ENCODE measurements around the gene MYO5B. TPM values are rescaled to one million over a fixed set of nuclear protein-coding genes. Genes with fewer than 3 reads are reported as not detected.
"Not testable (repeated sequence)": the region's sequence is repeated elsewhere in the genome, so short reads cannot be mapped to it uniquely, and the experiment has no call there.

MYO5B gene
- total RNA-seq, 2 experiments from 2014 or later, result 0.02 TPM; not detected in 1

DNA sequence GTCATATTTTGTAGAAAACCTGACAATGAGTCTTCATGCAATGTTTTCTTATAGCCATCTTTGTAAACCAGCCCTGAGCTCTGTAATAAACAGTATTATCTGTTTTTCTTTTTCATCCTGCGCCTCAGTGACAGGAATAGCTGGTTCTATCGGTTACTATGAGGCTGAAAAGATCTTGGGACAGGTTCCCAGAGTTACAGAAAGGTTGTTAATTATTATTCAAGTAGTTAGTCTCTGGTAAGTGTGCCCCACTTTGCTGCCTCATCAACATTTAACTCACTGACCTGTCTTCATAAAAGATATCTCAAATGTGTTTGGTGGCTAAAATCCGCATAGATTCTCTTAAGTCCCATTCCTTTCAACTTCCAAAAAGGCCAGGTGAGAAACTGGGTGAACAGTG lies 400.2 kb downstream of the MYO5B start:
- DNase-seq, result no peak
- Mint-ChIP-seq H3K27me3 (no peaks in the 10 kb centered on the region), H3K27ac (no peak overlapping the region), H3K4me3 (no peak overlapping the region), H3K4me1 (peaks cover 16% of the 10 kb centered on the region), H3K36me3 (peaks cover 61% of the 10 kb centered on the region), H3K9me3 (ENCODE audit: low read depth) (no peaks in the 10 kb centered on the region)
- ATAC-seq, result no peak
- CTCF ChIA-PET, result no interaction called here

DNA sequence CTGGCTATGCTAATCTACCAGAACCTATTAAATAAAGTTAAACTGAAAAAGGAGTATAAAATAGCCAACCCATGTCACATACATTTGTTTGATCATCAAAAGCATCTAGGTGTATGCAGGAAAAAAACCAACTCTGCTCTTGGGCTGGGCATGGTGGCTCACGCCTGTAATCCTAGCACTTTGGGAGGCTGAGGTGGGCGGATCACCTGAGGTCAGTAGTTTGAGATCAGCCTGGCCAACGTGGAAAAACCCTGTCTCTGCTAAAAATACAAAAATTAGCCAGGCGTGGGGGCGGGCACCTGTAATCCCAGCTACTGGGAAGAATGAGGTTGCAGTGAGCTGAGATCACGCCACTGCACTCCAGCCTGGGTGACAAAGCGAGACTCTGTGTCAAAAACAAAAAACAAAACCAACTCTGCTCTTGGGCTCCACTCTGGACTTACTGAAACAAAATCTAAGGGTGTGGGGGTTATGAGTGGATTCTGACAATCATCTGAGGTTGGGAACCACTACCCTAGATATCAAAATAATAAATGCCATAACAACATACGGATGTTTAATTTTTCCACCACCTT lies 405.3 kb downstream of the MYO5B start:
- not testable (repeated sequence) for H3K27me3 Mint-ChIP-seq; H3K4me3 Mint-ChIP-seq; H3K9me3 Mint-ChIP-seq (ENCODE audit: low read depth); ATAC-seq; DNase-seq
- Mint-ChIP-seq H3K4me1 (peaks cover 41% of the 10 kb centered on the region), H3K27ac (peak overlapping the region; percentile 81), H3K36me3 (peaks cover 64% of the 10 kb centered on the region)
- CTCF ChIA-PET, result interaction anchor here (0.7 to 1.3 kb wide), 3 partner anchors 18 to 69 kb away, joined by 3 to 5 read pairs (median 3); no protein-coding TSS in a partner anchor

DNA sequence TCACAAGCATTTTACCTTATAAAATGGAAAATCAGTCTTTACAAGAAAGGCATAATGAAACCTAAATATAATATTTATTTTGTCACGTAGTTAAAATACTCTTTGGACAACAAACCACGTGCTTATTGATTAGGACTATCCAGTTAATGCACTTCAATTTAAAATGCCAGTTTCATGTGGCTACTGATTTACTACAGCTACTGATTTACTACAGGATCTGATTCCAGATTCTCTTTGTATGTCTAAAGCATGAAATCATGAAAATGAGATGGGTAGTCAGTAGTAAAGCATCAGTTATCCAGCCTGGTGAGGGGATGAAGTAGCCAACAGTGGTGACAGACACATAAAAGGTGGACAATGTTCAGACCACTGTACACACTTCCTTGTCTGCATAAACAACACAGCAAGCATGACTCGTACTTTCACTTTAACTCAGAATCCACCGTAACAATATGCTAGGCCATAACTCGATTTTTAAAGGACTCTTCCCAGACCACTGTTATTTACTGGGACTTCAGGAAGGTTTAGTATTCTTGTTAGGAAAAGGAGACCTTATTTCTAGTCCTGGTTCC lies 406.5 kb downstream of the MYO5B start:
- ATAC-seq (peak; percentile 86), DNase-seq (no peak)
- H3K4me3 Mint-ChIP-seq, result peak overlapping the region; percentile 63
- no peaks in the 10 kb centered on the region for H3K9me3 Mint-ChIP-seq (ENCODE audit: low read depth)
- H3K27me3 Mint-ChIP-seq, result no peaks in the 10 kb centered on the region
- CTCF ChIA-PET, result interaction anchor here (0.9 to 1.3 kb wide), 2 partner anchors 33 to 71 kb away, joined by 4 to 5 read pairs; no protein-coding TSS in a partner anchor
- H3K27ac Mint-ChIP-seq, result peak overlapping the region; percentile 81
- H3K36me3 Mint-ChIP-seq, result peaks cover 67% of the 10 kb centered on the region
- peaks cover 48% of the 10 kb centered on the region for H3K4me1 Mint-ChIP-seq

DNA sequence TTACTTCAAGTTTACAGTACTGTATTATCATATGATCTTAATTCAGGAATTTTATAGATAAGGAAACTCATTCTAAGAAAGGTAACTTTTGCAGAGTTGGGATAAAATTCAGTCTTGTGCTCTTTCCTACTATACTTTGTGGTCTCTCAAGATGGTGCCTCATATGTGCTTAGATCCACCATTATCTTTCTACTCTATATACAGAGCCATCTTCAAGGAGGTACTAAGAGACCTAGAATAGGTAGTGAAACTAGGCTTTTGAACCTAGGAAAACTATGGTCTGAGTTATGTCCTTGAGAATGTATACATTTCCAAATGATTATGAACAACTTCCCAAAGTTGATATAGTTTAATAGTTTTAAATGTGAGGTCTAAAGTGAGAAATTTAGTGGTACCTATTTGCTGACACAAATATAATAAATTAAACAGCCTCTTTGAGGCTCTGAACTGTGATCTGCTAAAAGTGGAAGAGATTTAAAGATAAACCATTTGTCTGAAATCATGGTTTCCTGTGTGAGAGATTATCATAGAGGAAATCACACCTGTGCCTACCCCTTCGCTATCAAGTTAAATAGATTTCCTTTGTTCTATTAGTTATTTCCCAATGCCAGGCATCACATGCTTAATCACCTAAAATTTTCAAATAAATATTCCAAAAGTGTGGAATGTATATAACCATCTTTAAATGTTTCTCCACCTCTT lies 408.8 kb downstream of the MYO5B start:
- DNase-seq, result no peak
- H3K4me1 Mint-ChIP-seq, result peaks cover 48% of the 10 kb centered on the region
- no peaks in the 10 kb centered on the region for H3K27me3 Mint-ChIP-seq
- H3K36me3 Mint-ChIP-seq, result peaks cover 68% of the 10 kb centered on the region
- CTCF ChIA-PET, result no interaction called here
- ATAC-seq, result peak; percentile 46
- peak overlapping the region; percentile 15 for H3K27ac Mint-ChIP-seq
- no peak overlapping the region for H3K4me3 Mint-ChIP-seq
- H3K9me3 Mint-ChIP-seq (ENCODE audit: low read depth), result no peaks in the 10 kb centered on the region

DNA sequence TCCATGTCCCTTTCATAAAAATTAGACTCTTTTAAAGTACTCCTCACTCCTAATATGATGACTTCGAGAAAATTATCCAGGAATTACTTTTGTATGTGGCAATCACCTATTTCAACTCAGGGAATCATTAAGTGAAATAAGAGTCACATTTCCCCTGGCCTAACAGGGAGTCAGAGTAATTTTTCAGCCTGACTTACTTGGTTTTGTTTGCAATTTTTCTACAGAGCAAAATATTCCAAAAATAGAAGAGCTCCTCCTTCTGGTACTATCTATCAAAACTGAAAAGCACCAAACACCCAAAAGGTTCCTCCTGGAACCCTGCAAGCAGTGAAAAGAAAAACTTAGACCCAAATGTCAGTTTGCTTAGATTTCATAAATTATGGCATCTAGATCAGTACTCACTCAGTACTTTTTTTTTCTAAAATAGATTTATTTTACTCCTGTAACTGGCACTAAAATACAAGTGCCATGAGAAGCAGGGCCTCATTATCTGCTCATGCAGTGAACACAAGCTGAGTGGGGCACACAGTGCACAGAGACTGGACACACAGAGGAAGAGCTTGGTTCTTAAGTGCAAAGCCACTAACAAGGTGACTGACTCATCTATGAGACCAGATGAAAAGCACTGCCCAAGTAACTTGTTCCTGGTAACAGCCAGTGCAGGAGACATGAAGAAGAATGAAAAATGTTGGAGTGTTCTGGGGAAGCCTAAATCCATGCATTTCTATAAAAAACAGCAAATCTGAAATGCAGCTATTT lies 410.3 kb downstream of the MYO5B start:
- ATAC-seq, result no peak
- DNase-seq, result no peak
- H3K4me3 Mint-ChIP-seq, result no peak overlapping the region
- no peaks in the 10 kb centered on the region for H3K27me3 Mint-ChIP-seq
- peaks cover 45% of the 10 kb centered on the region for H3K4me1 Mint-ChIP-seq
- H3K36me3 Mint-ChIP-seq, result peaks cover 65% of the 10 kb centered on the region
- no peak overlapping the region for H3K27ac Mint-ChIP-seq
- CTCF ChIA-PET, result interaction anchor here (1.3 to 2.3 kb wide), 3 partner anchors 35 to 74 kb away, joined by 3 to 7 read pairs (median 6); no protein-coding TSS in a partner anchor
- no peaks in the 10 kb centered on the region for H3K9me3 Mint-ChIP-seq (ENCODE audit: low read depth)

DNA sequence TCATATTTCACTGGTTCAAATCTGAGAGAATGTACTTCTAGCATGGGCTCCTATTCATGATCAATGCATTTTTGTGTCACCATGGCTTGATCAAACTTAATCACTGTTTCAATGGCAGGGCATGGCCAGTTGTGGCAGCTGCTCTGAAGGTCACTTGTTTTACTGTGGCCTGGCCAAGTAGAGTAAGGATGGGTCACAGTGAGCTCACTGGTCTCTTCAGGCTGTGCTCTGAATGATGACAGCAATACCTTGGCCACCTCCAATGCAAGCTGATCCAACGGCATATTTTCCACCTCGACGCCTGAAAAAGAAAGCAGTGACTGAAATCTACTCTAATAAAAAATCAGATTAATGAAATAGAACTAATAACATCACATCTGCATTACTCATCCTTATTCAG lies 411.3 kb downstream of the MYO5B start:
- H3K9me3 Mint-ChIP-seq (ENCODE audit: low read depth); H3K4me3 Mint-ChIP-seq; DNase-seq; H3K27me3 Mint-ChIP-seq; ATAC-seq: not testable (repeated sequence)
- peak overlapping the region; percentile 46 for H3K27ac Mint-ChIP-seq
- H3K4me1 Mint-ChIP-seq, result peaks cover 38% of the 10 kb centered on the region
- CTCF ChIA-PET, result interaction anchor here (1.3 to 2.3 kb wide), 3 partner anchors 36 to 75 kb away, joined by 3 to 7 read pairs (median 6); no protein-coding TSS in a partner anchor
- peaks cover 66% of the 10 kb centered on the region for H3K36me3 Mint-ChIP-seq

DNA sequence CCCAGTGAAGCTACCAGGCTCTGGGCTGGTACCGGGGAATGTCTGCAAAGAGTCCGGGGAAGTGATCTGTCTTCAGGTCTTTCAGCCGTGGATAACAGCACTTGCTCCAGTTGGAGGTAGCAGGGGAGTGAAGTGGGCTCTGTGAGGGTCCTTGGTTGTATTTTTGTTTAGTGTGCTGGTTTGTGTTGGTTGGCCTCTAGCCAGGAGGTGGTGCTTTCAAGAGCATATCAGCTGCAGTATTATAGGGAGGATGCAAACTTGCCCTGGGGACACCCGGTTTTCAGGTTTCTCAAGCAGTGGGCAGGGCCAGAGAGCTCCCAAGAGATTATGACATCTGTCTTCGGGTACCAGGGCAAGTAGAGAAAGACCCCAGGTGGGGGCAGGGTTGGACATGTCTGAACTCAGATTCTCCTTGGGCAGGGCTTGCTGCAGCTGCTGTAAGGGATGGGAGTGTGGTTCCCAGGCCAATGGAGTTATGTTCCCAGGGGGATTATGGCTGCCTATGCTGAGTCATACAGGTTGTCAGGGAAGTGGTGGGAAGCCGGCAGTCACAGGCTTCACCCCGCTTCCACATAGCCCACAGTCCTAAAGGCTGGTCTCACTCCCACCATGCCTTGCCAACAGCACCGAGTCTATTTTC lies 416.0 kb downstream of the MYO5B start:
- DNase-seq (no peak), ATAC-seq (no peak)
- no peak overlapping the region for H3K27ac Mint-ChIP-seq
- H3K4me3 Mint-ChIP-seq, result no peak overlapping the region
- H3K27me3 Mint-ChIP-seq, result no peaks in the 10 kb centered on the region
- CTCF ChIA-PET, result no interaction called here
- peaks cover 2% of the 10 kb centered on the region for H3K4me1 Mint-ChIP-seq
- peaks cover 2% of the 10 kb centered on the region for H3K9me3 Mint-ChIP-seq (ENCODE audit: low read depth)
- peaks cover 49% of the 10 kb centered on the region for H3K36me3 Mint-ChIP-seq

Small RNA genes lying within 50 kb of the gene (microRNA-seq; reads per million reads assigned to microRNA genes)
- not detected for gene MIR4320

Other genes with a start within 250 kb of the MYO5B start
- under 1 TPM; 0.16 to 0.50 TPM for gene CFAP53, start 71.3 kb upstream of the MYO5B start, total RNA-seq
- 100 to 1,000 TPM in 1 of 2 experiments, 10 to 100 TPM in 1; 97.8 to 106 TPM for gene MBD1, start 86.4 kb upstream of the MYO5B start, total RNA-seq
- 100 to 1,000 TPM; 128 to 150 TPM for gene CXXC1, start 92.5 kb upstream of the MYO5B start, total RNA-seq
- gene SKA1, start 179.9 kb upstream of the MYO5B start, total RNA-seq, result 10 to 100 TPM; 45.6 to 47.5 TPM